BJ (cell line): ENCODE results near the gene CCDC187. TPM values are rescaled to one million over a fixed set of nuclear protein-coding genes. Genes with fewer than 3 reads are reported as not detected.

Source experiments
- CTCF ChIA-PET: fragments of 350-600 bp; formaldehyde crosslinking; extraction: SDS; loops from one replicate; lab custom pipeline; 2021; ENCODE audit warnings: antibody characterized with exemption, inconsistent platforms; lab: Yijun Ruan, JAX
- POLR2A ChIA-PET: fragments of 300-600 bp; sonication (Branson Sonifier 250); formaldehyde crosslinking; extraction: SDS; loops from one replicate; lab custom pipeline; 2021; ENCODE audit warnings: antibody characterized with exemption; lab: Charles Lee
- DNase-seq: peaks from one replicate; pipeline ENCODE4 v3.0.0-alpha.2; 2011; ENCODE audit warnings: low read depth
- H3K27me3 ChIP-seq: 2 replicates; pipeline ENCODE4 v1.6.0; 2011; ENCODE audit warnings: low read length; ENCODE audit not compliant: control insufficient read depth, insufficient read depth
- H3K36me3 ChIP-seq: 2 replicates; pipeline ENCODE4 v1.5.1; 2011; ENCODE audit warnings: low read length; ENCODE audit not compliant: control insufficient read depth, insufficient read depth
- H3K4me3 ChIP-seq: 2 replicates; pipeline ENCODE4 v1.5.1; 2011; ENCODE audit warnings: low read depth, mild to moderate bottlenecking, control low read depth, low read length
- polyA plus RNA-seq: library from polyadenylated mRNA; depleted of rRNA; stranded (reverse); fragments of >200 nt; gene quantifications from 2 replicates; pipeline ENCODE4 v1.2.3, GENCODE V29; 2011
- TF ChIP-seq, protein P1 (sequence below): IDR thresholded peaks from 2 replicates; pipeline ENCODE4 v1.5.1; 2011; ENCODE audit warnings: low read depth, mild to moderate bottlenecking, control low read depth, inconsistent platforms, low read length, moderate library complexity; ENCODE audit not compliant: insufficient read depth

CCDC187 gene
- polyA plus RNA-seq, 1 experiment: not detected

DNA sequence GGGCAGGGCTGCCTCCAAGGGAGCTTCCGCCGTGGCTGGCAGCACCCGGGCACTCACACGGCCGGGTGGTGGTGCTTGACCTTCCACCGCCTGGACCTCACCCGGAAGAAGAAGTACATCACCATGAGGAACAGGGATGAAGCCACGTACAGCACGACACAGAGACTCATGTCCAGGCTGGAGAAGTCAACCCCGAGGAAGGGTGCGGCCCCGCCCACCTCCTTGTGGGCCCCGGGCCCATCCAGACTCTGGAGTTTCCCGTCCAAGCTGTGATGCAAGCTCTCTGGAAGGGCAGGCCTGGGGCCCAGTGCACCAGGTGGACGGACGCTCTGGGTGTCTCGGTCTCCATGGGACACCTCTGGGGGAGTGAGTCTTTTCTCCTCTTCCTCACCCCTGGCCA lies 95.2 kb downstream of the CCDC187 start:
- no peak for DNase-seq
- ChIA-PET POLR2A (no interaction called here), CTCF (no interaction called here)
- peaks cover 10% of the 10 kb centered on the region for H3K27me3 ChIP-seq
- peaks cover 5% of the 10 kb centered on the region for H3K36me3 ChIP-seq
- no peak overlapping the region for H3K4me3 ChIP-seq
- TF ChIP-seq, protein P1, sequence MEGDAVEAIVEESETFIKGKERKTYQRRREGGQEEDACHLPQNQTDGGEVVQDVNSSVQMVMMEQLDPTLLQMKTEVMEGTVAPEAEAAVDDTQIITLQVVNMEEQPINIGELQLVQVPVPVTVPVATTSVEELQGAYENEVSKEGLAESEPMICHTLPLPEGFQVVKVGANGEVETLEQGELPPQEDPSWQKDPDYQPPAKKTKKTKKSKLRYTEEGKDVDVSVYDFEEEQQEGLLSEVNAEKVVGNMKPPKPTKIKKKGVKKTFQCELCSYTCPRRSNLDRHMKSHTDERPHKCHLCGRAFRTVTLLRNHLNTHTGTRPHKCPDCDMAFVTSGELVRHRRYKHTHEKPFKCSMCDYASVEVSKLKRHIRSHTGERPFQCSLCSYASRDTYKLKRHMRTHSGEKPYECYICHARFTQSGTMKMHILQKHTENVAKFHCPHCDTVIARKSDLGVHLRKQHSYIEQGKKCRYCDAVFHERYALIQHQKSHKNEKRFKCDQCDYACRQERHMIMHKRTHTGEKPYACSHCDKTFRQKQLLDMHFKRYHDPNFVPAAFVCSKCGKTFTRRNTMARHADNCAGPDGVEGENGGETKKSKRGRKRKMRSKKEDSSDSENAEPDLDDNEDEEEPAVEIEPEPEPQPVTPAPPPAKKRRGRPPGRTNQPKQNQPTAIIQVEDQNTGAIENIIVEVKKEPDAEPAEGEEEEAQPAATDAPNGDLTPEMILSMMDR: no peak

DNA sequence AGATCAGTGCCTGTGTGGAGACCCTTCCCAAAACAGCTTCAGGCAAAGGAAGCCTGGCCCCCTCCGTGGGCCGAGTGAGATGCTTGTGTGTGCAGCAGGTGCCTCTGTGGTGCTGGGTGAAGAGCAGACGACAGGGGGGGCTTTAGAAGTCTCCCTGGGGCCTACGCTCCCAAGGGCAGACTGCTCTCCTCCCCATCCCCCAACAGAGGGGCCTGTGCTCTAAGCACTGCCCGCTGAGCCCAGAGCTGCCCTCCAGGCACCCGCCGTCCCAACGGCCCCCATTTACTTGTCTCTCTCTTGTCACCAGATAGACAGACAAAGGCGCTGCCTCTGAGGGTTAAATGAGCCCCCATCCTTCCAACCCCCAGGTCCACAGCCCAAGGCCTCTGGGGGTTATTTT lies 96.3 kb downstream of the CCDC187 start:
- no peak for DNase-seq
- ChIA-PET POLR2A (no interaction called here), CTCF (interaction anchor here (1.3 kb wide), 1 partner anchor 17 kb away, joined by 5 read pairs; no protein-coding TSS in a partner anchor)
- Histone ChIP-seq H3K4me3 (no peak overlapping the region), H3K27me3 (peaks cover 15% of the 10 kb centered on the region), H3K36me3 (peaks cover 4% of the 10 kb centered on the region; the same call in 1 of the 2 replicates)
- TF ChIP-seq, protein P1: no peak

GRCh38 chr9:136206602-136207275 lies 97.2 kb downstream of the CCDC187 start:
- peaks cover 4% of the 10 kb centered on the region; the same call in 1 of the 2 replicates for H3K36me3 ChIP-seq
- peaks cover 20% of the 10 kb centered on the region for H3K27me3 ChIP-seq
- CTCF ChIA-PET: interaction anchor here (1.3 kb wide), 1 partner anchor 18 kb away, joined by 5 read pairs; no protein-coding TSS in a partner anchor
- no peak for DNase-seq
- TF ChIP-seq, protein P1: no peak
- H3K4me3 ChIP-seq: no peak overlapping the region
- POLR2A ChIA-PET: no interaction called here

- POLR2A ChIA-PET: no interaction called here
- CTCF ChIA-PET: no interaction called here
Observed at GRCh38 chr9:136205707-136205992, 98.2 kb downstream of the CCDC187 start.

DNA sequence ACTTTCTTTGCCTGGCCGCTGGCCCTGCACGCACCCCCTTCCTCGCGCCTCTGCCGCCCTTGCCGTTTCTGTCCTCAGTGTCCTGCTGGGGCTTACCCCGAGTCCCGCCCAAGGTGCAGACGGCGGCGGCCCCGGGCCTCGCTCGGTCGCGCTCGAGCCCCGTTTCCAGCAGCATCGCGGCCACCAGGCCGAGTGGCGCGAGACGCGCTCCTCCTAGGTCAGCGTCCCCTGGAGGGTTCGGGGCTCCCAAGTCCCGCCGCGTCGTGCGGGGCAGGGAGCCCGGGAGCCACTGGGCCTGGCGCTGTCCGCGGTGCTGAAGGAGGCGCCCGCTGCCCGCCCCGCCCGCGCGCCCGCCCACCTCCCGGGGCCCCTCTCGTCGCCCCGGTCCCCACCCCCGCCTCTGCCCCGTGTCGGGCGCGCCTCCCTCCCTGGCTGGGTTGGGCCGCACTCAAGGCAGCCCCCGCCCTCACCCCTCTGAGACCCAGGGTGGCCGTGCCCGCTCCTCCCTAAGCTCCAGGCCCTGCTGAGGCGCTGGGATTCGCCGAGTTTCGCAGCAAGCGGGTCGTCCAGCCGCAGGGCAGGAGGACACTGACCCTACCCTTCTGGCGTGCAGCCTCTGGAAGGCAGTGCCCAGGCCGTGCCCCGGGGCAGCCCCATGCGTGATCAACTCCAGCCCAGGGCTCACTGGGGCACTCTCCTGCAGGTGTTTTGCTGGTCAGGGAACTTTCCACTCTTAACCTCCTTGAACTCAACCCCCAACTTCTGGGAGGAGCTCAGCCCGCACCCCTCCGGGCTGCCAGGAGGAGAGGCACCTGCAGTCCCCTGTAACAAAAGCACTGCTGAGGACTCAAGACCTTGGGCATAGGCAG lies 98.8 kb downstream of the CCDC187 start, which contains the start of gene LHX3:
LHX3 (minus strand) TSS at position 291 of the 869 bp plus-strand sequence; CDS start at position 175, 116 bp downstream.
- CTCF ChIA-PET: no interaction called here
- H3K27me3 ChIP-seq: peaks cover 35% of the 10 kb centered on the region
- no peak for DNase-seq

More at GRCh38 chr9:136205707-136205992, 98.2 kb downstream of the CCDC187 start:
- TF ChIP-seq, protein P1: no peak
- DNase-seq: no peak
- H3K4me3 ChIP-seq: no peak overlapping the region
- H3K27me3 ChIP-seq: peaks cover 30% of the 10 kb centered on the region
- H3K36me3 ChIP-seq: peaks cover 2% of the 10 kb centered on the region; the same call in 1 of the 2 replicates

More for the DNA sequence above, 98.8 kb downstream of the CCDC187 start, which contains the start of gene LHX3:
- TF ChIP-seq, protein P1: no peak
- POLR2A ChIA-PET: no interaction called here
- Histone ChIP-seq H3K4me3 (no peak within 1 kb of the TSS), H3K36me3 (peaks cover 2% of the 10 kb centered on the region; the same call in 1 of the 2 replicates)
